ENCODE data around the gene DTD2.
A peak's percentile ranks its signal among the peaks of the same experiment; 100 is the strongest.

Gene DTD2

GRCh38 chr14:31425905-31426304, 31.4 kb downstream of the DTD2 start:
- TF ChIP-seq GATA2 (IDR thresholded peaks at IDR 0.05; ENCODE audit: low read depth, low read length) (no peak), GATA3 (IDR thresholded peaks at IDR 0.05; ENCODE audit: low read depth, low read length) (no peak)

DNA sequence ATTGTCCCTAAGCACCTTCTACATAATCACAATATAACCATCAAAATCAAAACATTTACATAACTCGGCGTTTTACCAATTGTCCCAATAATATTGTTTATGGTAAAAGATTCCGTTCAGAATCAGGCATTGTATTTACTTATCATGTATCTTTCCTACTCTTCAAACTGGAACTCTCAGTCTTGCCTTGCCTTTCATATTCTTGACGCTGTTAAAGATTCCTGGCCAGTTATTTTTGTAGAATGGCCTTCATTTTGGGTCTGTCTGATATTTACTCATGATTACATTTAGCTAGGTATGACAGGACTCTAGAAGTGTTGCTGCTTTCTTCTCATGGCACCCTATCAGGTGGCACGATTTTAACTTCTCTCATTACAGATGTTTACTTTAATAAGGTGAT, 36.1 kb downstream of the DTD2 start:
- TF ChIP-seq GATA3 (IDR thresholded peaks at IDR 0.05; ENCODE audit: low read depth, low read length) (no peak), GATA2 (IDR thresholded peaks at IDR 0.05; ENCODE audit: low read depth, low read length) (no peak)

DNA sequence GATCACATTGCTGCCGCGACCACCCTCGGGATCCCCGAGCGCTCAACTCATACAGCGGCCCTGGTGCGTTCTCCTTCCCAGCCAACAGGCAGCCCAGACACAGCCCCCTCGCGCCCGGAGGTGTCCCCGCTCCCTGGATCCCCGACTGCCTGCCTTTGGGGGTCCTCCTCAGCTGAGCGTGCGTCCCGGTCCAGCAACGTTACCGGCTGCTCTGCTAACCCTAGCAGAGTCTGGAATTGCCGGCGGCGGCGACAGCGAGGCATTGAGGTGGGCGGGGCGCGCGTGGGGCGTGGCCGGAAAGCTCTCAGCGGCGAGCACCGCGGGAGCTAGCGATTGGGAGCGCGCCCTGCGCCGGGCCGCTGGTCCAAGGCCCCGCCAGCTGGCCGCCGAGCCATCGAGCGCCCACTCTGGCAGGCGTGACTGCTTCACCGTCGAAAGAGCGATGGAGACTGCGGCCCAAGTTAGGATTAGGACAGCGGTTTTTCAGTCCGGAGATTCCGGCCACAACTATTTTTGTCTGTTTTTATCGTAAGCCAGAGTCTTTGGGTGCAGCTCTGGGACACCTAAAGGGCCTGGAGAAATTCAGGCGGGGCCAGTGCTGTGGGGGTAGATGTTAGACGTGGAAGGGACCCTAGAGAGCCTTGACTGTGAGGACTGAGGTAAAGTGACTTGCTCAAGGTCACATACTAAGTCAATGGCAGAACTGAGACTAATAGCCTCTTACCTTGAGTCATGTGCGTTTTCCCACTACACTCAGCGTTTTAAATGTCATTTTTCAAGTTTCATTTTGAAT, 36.8 kb downstream of the DTD2 start, which contains the start of gene HEATR5A:
TSS of gene HEATR5A (minus strand) at position 232 of the 793 bp plus-strand sequence. CDS start 17,575 bp downstream, outside the sequence.
- TF ChIP-seq GATA2 (IDR thresholded peaks at IDR 0.05; ENCODE audit: low read depth, low read length) = no peak
- TF ChIP-seq GATA3 (IDR thresholded peaks at IDR 0.05; ENCODE audit: low read depth, low read length) = no peak

DNA sequence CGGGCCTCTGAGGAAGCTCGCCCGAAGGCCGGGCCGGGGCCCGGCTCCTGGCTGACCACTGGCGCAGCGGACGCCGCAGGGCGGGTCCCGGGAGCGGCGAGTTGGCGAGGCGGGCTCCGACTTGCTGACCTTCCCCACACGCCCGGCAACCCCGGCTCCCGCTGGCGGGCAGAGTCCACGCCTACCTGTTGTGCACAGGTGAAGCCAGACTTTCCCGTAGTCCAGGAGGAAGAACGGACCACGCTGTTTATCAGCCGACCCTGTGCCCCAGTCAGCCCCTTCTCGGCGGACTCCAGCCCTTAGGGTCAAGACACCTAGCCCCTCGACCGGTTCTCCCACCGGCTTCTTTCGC, 37.4 kb downstream of the DTD2 start:
- TF ChIP-seq GATA2 (IDR thresholded peaks at IDR 0.05; ENCODE audit: low read depth, low read length) = no peak
- TF ChIP-seq GATA3 (IDR thresholded peaks at IDR 0.05; ENCODE audit: low read depth, low read length) = no peak

DNA sequence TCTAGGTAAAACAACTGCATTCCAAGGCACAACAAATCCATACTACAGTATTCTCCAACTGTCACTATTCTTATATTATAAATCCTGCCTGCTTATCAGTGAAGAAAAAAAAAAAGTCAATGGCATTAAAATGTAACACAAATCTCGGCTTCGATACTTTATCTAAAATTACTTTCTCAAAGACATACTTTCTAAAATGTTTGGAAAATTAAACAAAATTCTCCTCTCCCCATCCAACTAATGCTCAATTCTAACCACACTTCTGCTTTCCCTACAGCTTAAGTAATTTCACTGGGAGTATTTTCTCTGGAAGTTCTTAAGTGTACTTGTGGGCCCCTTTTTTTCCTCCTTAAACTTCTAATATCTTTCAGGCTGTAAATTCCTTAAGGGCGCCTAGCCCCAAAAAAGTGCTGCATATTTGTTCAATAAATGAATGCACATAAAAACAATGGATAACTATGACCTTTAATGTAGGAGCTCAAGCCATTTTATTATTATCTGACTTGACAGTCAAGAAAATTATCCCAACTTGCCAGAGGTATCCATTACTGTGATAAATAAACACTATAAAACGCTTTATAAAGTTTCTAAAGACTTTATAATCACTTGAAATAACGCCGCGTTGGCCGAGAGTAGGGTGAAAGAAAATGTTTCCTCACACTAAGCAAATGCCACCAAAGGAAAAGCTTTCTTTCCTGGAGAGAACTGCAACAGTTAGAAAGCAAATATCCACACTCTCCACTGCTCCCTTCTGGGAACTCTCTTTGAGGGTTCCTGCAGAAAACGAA, 37.9 kb downstream of the DTD2 start:
- TF ChIP-seq GATA3 (IDR thresholded peaks at IDR 0.05; ENCODE audit: low read depth, low read length) (no peak), GATA2 (IDR thresholded peaks at IDR 0.05; ENCODE audit: low read depth, low read length) (no peak)

DNA sequence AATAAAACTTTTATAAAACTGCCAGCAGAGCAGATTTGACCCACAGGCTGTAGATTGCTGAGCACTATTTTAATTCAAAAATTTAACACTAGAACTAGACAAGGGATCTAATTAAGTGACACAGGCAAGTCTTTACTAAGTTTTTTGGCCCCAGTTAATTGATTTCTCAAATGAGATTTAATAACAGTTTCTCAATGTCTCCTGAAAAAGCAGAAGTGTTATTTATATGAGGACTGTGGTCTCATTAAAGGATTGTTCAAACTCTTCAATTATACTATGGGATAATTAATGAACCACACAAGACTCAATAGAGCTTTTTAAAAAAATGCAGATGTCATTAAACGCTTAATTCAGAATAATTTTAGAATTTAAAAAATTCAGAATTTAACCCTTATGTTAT, 38.9 kb downstream of the DTD2 start:
- TF ChIP-seq GATA2 (IDR thresholded peaks at IDR 0.05; ENCODE audit: low read depth, low read length) (no peak), GATA3 (IDR thresholded peaks at IDR 0.05; ENCODE audit: low read depth, low read length) (no peak)

DNA sequence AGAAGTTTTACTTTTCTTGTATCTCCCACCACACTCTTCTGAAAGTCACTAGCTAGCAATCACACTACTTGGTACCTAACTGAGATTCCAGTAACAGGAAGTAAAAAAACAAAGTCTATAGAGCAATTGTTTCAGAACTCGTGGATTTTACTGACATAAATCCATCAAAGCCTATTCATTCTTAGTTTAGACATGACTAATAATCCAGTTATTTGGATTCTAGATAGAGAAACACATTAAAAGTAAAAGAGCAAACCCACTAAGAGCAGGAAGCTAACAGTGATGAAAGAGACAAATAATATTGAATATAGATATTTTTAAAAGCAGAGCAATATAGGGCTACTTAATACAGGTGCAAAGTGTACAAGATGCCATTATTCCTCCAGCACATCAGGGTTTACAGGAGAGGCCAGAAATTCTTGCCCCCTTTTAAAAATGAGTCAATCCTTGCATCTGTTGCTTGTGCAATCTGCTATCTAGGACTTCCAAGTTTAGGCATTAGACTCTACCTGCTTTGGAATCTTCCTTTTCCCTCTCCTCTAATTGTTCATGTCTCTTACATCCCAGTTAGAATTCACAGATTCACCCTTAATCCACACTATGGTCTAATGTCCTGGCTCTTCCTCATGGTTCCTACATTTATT, 43.0 kb downstream of the DTD2 start:
- TF ChIP-seq GATA2 (IDR thresholded peaks at IDR 0.05; ENCODE audit: low read depth, low read length) = no peak
- TF ChIP-seq GATA3 (IDR thresholded peaks at IDR 0.05; ENCODE audit: low read depth, low read length) = no peak

DNA sequence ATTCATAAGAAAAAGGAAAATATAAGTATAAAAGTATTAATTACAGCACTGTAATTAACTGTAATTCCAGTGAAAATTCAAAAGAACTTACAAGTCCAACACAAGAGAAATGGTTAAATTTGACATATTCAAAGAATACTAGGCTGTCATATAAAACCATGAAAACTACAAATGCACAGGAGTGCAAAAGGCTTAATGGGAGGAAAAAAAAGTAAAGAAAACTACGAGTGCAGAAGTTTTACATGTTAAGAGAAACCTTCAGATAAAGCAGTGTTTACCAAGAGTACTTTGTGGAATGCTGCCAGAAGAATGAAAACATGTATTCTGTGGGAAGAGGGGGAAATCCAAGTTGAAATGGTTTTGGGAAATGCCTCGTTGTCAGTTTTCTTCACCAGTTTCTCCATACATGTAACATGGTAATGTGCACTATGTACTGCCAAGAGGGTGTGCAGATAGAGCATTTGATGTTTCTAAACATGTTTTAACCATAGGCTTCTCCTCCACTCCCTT, 46.0 kb downstream of the DTD2 start:
- no peak for TF ChIP-seq GATA2 (IDR thresholded peaks at IDR 0.05; ENCODE audit: low read depth, low read length)
- TF ChIP-seq GATA3 (IDR thresholded peaks at IDR 0.05; ENCODE audit: low read depth, low read length) = no peak

GRCh38 chr14:31410048-31410650, 47.2 kb downstream of the DTD2 start:
- TF ChIP-seq GATA3 (IDR thresholded peaks at IDR 0.05; ENCODE audit: low read depth, low read length) (no peak), GATA2 (IDR thresholded peaks at IDR 0.05; ENCODE audit: low read depth, low read length) (no peak)

- TF ChIP-seq GATA3 (IDR thresholded peaks at IDR 0.05; ENCODE audit: low read depth, low read length) (no peak), GATA2 (IDR thresholded peaks at IDR 0.05; ENCODE audit: low read depth, low read length) (no peak)
These were observed 48.9 kb downstream of the DTD2 start for GRCh38 chr14:31408421-31408820.

GRCh38 chr14:31405599-31406232, 51.6 kb downstream of the DTD2 start:
- TF ChIP-seq GATA3 (IDR thresholded peaks at IDR 0.05; ENCODE audit: low read depth, low read length) (no peak), GATA2 (IDR thresholded peaks at IDR 0.05; ENCODE audit: low read depth, low read length) (peak; percentile 36; the same call in 1 of the 2 replicates)

GRCh38 chr14:31405106-31405505, 52.2 kb downstream of the DTD2 start:
- no peak for TF ChIP-seq GATA3 (IDR thresholded peaks at IDR 0.05; ENCODE audit: low read depth, low read length)
- no peak for TF ChIP-seq GATA2 (IDR thresholded peaks at IDR 0.05; ENCODE audit: low read depth, low read length)

DNA sequence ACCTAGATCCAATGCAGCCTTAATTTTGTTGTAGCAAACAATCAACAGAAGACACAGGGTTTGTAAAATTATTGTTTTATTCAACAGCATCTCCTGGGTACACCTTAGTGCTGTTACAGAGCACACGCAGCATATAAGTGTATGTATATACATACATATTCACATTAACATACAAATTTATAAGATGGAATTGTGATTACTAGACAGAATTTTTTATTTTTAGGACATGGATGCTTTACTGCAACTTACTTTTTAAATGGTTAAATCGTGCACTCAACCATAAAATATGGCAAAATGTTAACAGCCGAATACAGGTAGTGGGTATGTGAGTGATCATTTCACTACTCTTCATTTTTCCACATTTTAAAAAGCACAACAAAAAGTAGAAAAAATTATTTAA, 53.6 kb downstream of the DTD2 start:
- TF ChIP-seq GATA3 (IDR thresholded peaks at IDR 0.05; ENCODE audit: low read depth, low read length) = no peak
